ENCODE data around the gene RNF5.

GRCh38 chr6:32170294-32170693 is 7.9 kb upstream of the RNF5 start:
- no peak for TF ChIP-seq CTCF (IDR thresholded peaks at IDR 0.05)
- no peak for TF ChIP-seq POLR2AphosphoS5 (IDR thresholded peaks at IDR 0.05; ENCODE audit: low read depth, low read length)
- TF ChIP-seq SIN3A (IDR thresholded peaks at IDR 0.05; ENCODE audit: borderline replicate concordance, insufficient read depth, low read depth, low read length): no peak
- no peak for TF ChIP-seq REST (IDR thresholded peaks at IDR 0.05; ENCODE audit: insufficient read depth in 1 of 2, low read depth in 2 of 2, low read length in 1 of 2)
- TF ChIP-seq TCF7L2 (IDR thresholded peaks at IDR 0.05; ENCODE audit: low read depth, low read length): no peak

All from Panc1 (cell line).